Stomach (tissue), 9 donors: ENCODE results near the gene NTF4. TPM values are rescaled to one million over a fixed set of nuclear protein-coding genes. Genes with fewer than 3 reads are reported as not detected.
"Not testable (repeated sequence)": the region's sequence is repeated elsewhere in the genome, so short reads cannot be mapped to it uniquely, and the experiment has no call there.

ENCODE experiments used
- DNase-seq, 2 donors: peaks; one replicate each; pipeline versions ENCODE4 v3.0.0 to v3.0.0-alpha.2; 2013 to 2019
- H3K27ac ChIP-seq, 5 donors: fragments of 200-600 bp in 4 of 5; sonication (generic) in 4 of 5; one replicate each; pipeline ENCODE4 v1.5.1; 2013 to 2019; ENCODE audit warnings: mild to moderate bottlenecking in 1 of 5, moderate library complexity in 1 of 5
- H3K27me3 ChIP-seq, 3 donors: fragments of 200-600 bp; sonication (generic); one replicate each; pipeline ENCODE4 v1.5.1; 2017 to 2019; ENCODE audit warnings: mixed run types in 1 of 3
- H3K36me3 ChIP-seq, 4 donors: fragments of 200-600 bp; sonication (generic); 1 replicate in 3 of 4; 2 replicates in 1 of 4; pipeline ENCODE4 v1.5.1; 2016 to 2019
- H3K4me1 ChIP-seq, 4 donors: fragments of 200-600 bp; sonication (generic); one replicate each; pipeline ENCODE4 v1.5.1; 2016 to 2019
- H3K4me3 ChIP-seq, 4 donors: fragments of 200-600 bp; sonication (generic) in 3 of 4; one replicate each; pipeline ENCODE4 v1.5.1; 2016 to 2019; ENCODE audit warnings: mild to moderate bottlenecking in 1 of 4
- H3K9me3 ChIP-seq, 4 donors: fragments of 200-600 bp; sonication (generic); one replicate each; pipeline ENCODE4 v1.5.1; 2016 to 2019
- EP300 ChIP-seq: sonication (generic); formaldehyde crosslinking; IDR thresholded peaks from one replicate; pipeline ENCODE4 v1.6.1; 2017; ENCODE audit warnings: antibody characterized with exemption
- POLR2A ChIP-seq, 4 donors: fragments of 450-650 bp; IDR thresholded peaks; one replicate each; pipeline ENCODE4 v1.6.1; 2016; ENCODE audit warnings: antibody characterized with exemption in 4 of 4, control low read depth in 2 of 4, mild to moderate bottlenecking in 1 of 4, moderate library complexity in 1 of 4
- POLR2AphosphoS5 ChIP-seq, 3 donors: sonication (generic); formaldehyde crosslinking; IDR thresholded peaks; one replicate each; pipeline ENCODE4 v1.6.1; 2016; ENCODE audit warnings: antibody characterized with exemption in 3 of 3
- WGBS, 5 donors: extraction: QIAGEN DNeasy Blood & Tissue Kit in 3 of 5; methylation state at CpG; one replicate each; pipeline versions ENCODE4 v1.1.5 to v1.1.7; 2013 to 2018; 5-methylcytosine and 5-hydroxymethylcytosine counted together
- intact Hi-C: fragments of 100-400 bp; cut with DNase I; formaldehyde crosslinking; loops from one replicate; pipeline ENCODE4 v1.15.1; 2023; ENCODE audit warnings: low total_unique reads
- polyA plus RNA-seq, 3 donors: library from polyadenylated mRNA; stranded (reverse); fragments of 200-250 nt; gene quantifications; one replicate each; pipeline ENCODE4 v1.2.3, GENCODE V29; 2013
- total RNA-seq, 5 donors: library from RNA; depleted of rRNA; stranded (reverse); fragments of >200 nt; gene quantifications; one replicate each; pipeline versions ENCODE4 v1.1.0 to v1.2.3, GENCODE V29; 2014 to 2016
- TF ChIP-seq, protein P1 (sequence below), 7 experiments: fragments of 450-650 bp in 4 of 7; fragments of 200-600 bp in 3 of 7; sonication (generic) in 3 of 7; IDR thresholded peaks; one replicate each; pipeline ENCODE4 v1.5.1; 2016 to 2019; ENCODE audit warnings: antibody characterized with exemption in 7 of 7, control low read depth in 2 of 7, mild to moderate bottlenecking in 1 of 7
- donor health status: healthy with polysubstance abuse.
- donor health status: Bipolar disorder and iron deficiency.
- donor health status: healthy.

Gene NTF4
- total and polyA plus RNA-seq, 8 donors, result 17.5 TPM; not detected in 7

DNA sequence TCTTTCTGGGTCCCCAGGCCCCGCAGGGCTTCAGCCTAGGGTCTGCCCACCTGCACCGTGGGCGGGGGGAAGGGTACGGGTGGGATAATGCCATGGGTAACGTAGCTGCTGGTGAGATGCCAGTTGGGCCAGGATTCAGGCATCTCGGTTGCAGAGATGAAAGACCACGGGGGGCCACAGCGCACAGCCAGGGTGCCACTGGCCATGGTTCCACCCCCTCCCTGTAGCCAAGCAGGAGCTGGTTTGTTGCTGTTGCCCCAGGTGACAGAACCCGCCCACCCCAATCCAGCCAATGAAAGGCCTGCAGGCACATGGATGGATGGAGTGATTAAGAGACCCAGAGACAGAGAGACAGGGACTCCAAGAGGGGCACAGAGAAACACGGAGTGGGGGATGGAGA lies 6.1 kb downstream of the NTF4 start:
- intact Hi-C loops, result no loop called here
- WGBS, 5 donors, result 35 to 53% (median 44%) methylated on average over 7 to 10 of the region's 10 CpGs
- H3K27ac ChIP-seq, result no peak overlapping the region
- no peaks in the 10 kb centered on the region for H3K9me3 ChIP-seq
- no peaks in the 10 kb centered on the region for H3K36me3 ChIP-seq
- TF ChIP-seq POLR2A (IDR thresholded peaks at IDR 0.05) (no peak), POLR2AphosphoS5 (IDR thresholded peaks at IDR 0.05) (no peak), EP300 (no peak)
- TF ChIP-seq, protein P1, sequence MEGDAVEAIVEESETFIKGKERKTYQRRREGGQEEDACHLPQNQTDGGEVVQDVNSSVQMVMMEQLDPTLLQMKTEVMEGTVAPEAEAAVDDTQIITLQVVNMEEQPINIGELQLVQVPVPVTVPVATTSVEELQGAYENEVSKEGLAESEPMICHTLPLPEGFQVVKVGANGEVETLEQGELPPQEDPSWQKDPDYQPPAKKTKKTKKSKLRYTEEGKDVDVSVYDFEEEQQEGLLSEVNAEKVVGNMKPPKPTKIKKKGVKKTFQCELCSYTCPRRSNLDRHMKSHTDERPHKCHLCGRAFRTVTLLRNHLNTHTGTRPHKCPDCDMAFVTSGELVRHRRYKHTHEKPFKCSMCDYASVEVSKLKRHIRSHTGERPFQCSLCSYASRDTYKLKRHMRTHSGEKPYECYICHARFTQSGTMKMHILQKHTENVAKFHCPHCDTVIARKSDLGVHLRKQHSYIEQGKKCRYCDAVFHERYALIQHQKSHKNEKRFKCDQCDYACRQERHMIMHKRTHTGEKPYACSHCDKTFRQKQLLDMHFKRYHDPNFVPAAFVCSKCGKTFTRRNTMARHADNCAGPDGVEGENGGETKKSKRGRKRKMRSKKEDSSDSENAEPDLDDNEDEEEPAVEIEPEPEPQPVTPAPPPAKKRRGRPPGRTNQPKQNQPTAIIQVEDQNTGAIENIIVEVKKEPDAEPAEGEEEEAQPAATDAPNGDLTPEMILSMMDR (IDR thresholded peaks at IDR 0.05), result no peak
- peaks cover 0 to 84% (median 47%) of the 10 kb centered on the region in 3 donors for H3K27me3 ChIP-seq
- peak in 1 of 2 donors; percentile 44 for DNase-seq
- no peak overlapping the region for H3K4me3 ChIP-seq
- H3K4me1 ChIP-seq, result peaks cover 24 to 29% (median 25%) of the 10 kb centered on the region in 4 donors

DNA sequence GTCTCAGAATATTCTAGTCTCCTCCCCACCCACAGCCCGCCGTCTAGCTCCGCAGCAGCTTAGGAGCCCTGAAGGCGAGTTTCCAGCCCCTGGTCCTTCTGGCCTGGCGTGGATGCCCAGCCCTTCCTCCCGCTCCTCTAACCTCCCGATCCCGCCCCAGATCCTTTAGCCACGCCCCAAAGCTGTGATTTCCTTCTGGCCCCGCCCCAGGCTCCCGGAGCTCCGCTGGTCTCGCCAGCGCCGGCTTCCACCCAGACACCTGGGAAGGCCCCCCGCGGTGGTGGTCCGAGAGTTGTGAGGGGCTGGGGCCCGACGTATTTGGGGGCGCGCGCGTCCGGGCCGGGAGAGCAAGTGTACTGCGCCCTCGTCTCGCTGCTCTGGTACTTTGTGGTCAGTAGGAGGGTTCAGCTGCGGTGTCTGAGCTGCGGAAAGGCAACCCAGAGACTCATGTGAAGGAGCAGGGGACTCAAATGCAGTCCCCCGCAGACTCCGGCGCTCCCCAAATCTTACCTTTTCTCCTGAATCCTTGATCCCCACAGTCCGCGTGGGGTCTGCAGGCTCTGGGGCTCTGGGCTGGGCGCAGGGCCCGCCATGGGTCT lies 6.9 kb downstream of the NTF4 start, which contains the start of gene CGB7:
CGB7 (minus strand) TSS at position 114 of the 599 bp plus-strand sequence. CDS start 2,374 bp downstream, outside the sequence.
- no peaks in the 10 kb centered on the region for H3K36me3 ChIP-seq
- no peaks in the 10 kb centered on the region for H3K9me3 ChIP-seq
- TF ChIP-seq POLR2AphosphoS5 (IDR thresholded peaks at IDR 0.05) (no peak), EP300 (no peak), POLR2A (IDR thresholded peaks at IDR 0.05) (no peak)
- TF ChIP-seq, protein P1 (IDR thresholded peaks at IDR 0.05), result no peak
- DNase-seq, result peak; percentile 81 to 83
- peaks cover 24 to 29% (median 25%) of the 10 kb centered on the region in 4 donors for H3K4me1 ChIP-seq
- peaks cover 0 to 76% (median 46%) of the 10 kb centered on the region in 3 donors for H3K27me3 ChIP-seq
- intact Hi-C loops, result no loop called here
- peak within 1 kb of the TSS in 1 of 5 donors; percentile 5 for H3K27ac ChIP-seq
- peak within 1 kb of the TSS; percentile 52 to 58 (median 57) for H3K4me3 ChIP-seq
- WGBS, 5 donors, result 1 to 6% (median 4%) methylated on average over 15 to 38 of the region's 38 CpGs

DNA sequence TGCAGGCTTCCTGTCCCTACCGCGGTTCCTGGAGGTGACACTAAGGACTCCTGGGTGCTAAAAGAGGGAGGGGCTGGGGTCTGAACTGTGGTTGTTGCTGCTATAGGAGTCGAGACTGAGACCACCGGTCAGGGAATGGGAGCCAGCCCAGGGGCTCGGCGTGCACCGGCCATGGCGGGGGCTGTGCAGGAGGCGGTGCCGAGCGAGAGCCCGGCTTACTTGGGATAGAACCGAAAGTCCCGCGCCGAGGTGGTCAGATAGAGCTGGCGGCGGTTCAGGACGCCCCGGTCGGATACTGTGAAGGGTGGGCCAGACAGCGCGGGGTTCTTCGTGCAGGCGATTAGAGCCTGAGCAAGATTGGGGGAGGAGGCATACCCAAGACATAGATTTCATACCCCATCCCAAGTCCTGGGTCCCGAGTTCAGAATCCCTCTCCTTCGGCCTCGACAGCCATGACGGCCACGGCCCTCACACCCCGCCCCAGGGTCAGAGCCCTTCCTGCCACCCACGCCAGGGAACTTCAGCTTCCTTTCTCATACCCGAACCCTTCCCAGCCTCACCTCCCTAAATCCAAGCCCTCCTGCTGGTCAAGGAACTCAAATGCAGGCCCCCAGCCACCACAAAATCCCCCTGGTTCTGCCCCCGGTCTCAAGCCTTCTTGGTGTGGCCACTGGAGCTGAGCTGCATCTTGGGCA lies 7.6 kb downstream of the NTF4 start:
- Histone ChIP-seq H3K27me3 (peaks cover 0 to 69% (median 46%) of the 10 kb centered on the region in 3 donors), H3K4me1 (peaks cover 24 to 29% (median 25%) of the 10 kb centered on the region in 4 donors), H3K4me3 (peak overlapping the region; percentile 52 to 58 (median 57))
- intact Hi-C loops, H3K9me3 ChIP-seq, H3K27ac ChIP-seq, H3K36me3 ChIP-seq, DNase-seq: not testable (repeated sequence)
- WGBS, 5 donors, result 3 to 5% (median 5%) methylated on average over 17 to 34 of the region's 34 CpGs

DNA sequence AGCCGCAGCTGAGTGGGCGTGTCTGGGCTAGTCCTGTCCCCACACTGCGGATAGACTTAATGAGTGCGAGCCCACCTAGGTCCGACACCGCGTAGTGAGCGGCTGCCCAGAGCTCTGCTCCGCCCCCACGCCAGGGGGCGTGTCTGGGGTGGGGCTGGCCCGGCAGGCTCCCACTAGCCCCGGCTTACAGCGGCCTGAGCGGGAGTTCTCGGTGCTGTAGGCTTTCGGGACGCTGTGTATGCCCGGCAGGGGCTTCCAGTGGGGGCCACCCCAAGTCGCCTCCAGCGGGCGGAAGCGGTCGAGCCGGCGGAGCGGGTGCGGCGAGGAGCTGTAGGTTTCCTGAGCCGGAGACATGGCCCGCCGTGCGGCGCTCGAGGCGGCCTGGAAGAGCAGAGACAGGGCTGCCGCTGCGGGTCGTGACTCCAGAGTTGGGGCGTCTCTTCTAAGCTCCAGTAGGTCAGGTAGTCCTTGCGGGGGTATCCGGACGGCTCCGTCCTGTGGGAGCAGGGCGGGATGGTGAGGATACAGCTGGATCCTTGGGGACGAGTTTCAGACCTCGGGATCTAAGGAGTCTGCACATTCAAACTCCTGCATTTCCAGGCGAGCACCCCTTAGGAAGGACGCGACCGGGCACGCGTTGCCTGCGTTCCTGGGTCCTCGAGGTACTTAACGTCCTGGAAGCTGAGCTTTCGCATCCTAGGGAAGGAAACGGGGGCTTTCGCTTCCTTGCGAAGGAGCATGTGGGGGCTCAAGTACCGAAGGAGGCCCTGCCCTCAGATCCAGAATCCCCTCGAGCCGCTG lies 8.3 kb downstream of the NTF4 start:
- Histone ChIP-seq H3K27me3 (peaks cover 0 to 61% (median 41%) of the 10 kb centered on the region in 3 donors), H3K4me1 (peaks cover 24 to 29% (median 25%) of the 10 kb centered on the region in 4 donors), H3K4me3 (peak overlapping the region; percentile 52 to 58 (median 57)), H3K36me3 (no peaks in the 10 kb centered on the region), H3K9me3 (no peaks in the 10 kb centered on the region), H3K27ac (peak overlapping the region in 1 of 5 donors; percentile 5)
- WGBS, 5 donors, result 1 to 6% (median 1%) methylated on average over 12 to 63 of the region's 63 CpGs
- TF ChIP-seq, protein P1 (IDR thresholded peaks at IDR 0.05), result peak in 4 of 7 experiments; percentile 15 to 46 (median 45)
- TF ChIP-seq POLR2A (IDR thresholded peaks at IDR 0.05), result no peak
- intact Hi-C loops, result no loop called here
- peak; percentile 60 to 79 for DNase-seq

DNA sequence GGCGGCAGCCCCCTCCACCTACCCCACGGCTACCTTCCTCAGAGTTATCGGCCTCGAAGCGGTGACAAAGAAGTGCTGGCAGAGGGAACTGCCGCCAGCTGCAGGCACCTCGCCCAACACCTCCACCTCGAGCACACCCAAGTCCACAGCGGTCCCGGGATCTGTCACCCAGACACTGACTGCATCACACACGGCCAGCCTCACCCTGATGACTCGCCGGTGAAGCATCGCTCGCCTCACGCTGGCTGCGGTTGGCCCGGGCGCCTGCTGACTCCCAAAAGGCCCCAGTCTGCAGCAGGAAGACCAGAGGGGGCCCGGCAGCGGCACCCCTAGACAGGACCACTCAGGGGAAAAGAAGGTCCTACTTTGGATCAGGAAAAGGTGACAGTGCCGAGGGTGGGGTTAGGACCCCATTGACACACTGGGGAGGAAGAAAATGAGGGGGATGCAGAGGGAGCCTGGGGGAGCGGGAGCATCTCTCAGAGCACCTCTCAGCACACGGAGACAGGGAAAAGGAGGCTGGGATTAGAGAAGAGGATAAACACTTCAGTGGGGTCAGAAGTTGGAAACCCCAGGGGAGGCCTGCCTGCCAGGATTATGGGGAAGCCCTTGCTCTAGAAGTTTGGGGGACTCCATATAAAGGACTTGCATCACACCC lies 14.1 kb downstream of the NTF4 start:
- H3K27me3 ChIP-seq, H3K4me1 ChIP-seq, H3K9me3 ChIP-seq, DNase-seq, H3K27ac ChIP-seq, H3K36me3 ChIP-seq, H3K4me3 ChIP-seq, intact Hi-C loops: not testable (repeated sequence)
- 59 to 67% (median 64%) methylated on average over 19 to 24 of the region's 24 CpGs for WGBS, 5 donors

DNA sequence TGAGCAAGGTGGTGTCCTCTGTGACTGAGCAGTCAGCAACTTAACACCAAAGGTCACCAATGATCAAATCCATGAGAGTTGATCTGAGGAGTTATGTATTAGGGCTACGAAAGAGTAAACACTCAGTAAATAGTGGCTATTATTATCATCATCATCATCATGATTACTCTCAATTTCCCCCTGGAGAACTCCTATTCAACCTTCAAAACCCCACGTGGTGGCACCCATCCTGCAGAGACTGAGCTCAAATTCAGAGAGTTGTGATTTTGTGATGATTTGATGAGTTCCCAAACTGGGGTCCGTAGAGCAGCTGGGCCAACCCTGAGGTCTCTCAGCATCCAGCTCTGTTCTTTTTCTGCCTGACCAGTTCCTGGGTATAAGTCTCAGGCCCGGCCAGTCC lies 14.8 kb downstream of the NTF4 start:
- H3K4me3 ChIP-seq, H3K9me3 ChIP-seq, H3K36me3 ChIP-seq, H3K27ac ChIP-seq, H3K27me3 ChIP-seq, H3K4me1 ChIP-seq, DNase-seq, intact Hi-C loops: not testable (repeated sequence)
- WGBS, 5 donors, result 74 to 86% (median 77%) methylated on average over 3 of the region's 4 CpGs

DNA sequence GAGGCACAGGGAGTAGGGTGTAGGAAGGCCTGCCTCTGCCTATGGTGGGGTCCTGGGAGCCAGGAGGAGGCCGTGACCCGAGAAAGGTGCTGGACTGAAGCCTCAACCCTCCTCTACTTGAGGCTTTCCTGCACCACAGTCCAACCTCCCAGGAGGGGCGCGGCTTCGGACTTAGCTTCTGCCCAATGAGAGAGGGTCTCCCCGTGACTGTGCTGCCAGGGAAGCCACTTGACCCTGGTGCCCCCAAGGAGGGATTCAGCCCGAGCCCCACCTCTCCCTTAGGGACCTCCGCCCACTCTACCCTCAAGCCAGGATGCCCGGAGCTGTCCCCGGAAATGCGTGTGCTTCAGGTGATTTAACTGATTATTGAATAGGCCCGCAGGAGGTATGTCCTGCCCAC lies 15.6 kb downstream of the NTF4 start, which contains the start of gene CGB8:
CGB8 (minus strand) TSS at position 101 of the 400 bp plus-strand sequence. CDS start 372 bp downstream, outside the sequence.
- H3K4me3 ChIP-seq, H3K4me1 ChIP-seq, H3K27ac ChIP-seq, intact Hi-C loops, H3K36me3 ChIP-seq, H3K27me3 ChIP-seq, DNase-seq, H3K9me3 ChIP-seq: not testable (repeated sequence)
- 54 to 70% (median 66%) methylated on average over 8 to 12 of the region's 12 CpGs for WGBS, 5 donors
